Left hindlimb (tissue), 1 donor: ENCODE data around the gene GHDC.
A peak's percentile ranks its signal among the peaks of the same experiment; 100 is the strongest.
"Not testable (repeated sequence)": the region's sequence is repeated elsewhere in the genome, so short reads cannot be mapped to it uniquely, and the experiment has no call there.

Experiments used
- DNase-seq: peaks from one replicate; pipeline ENCODE4 v3.0.0-alpha.2; 2018

The GHDC gene

DNA sequence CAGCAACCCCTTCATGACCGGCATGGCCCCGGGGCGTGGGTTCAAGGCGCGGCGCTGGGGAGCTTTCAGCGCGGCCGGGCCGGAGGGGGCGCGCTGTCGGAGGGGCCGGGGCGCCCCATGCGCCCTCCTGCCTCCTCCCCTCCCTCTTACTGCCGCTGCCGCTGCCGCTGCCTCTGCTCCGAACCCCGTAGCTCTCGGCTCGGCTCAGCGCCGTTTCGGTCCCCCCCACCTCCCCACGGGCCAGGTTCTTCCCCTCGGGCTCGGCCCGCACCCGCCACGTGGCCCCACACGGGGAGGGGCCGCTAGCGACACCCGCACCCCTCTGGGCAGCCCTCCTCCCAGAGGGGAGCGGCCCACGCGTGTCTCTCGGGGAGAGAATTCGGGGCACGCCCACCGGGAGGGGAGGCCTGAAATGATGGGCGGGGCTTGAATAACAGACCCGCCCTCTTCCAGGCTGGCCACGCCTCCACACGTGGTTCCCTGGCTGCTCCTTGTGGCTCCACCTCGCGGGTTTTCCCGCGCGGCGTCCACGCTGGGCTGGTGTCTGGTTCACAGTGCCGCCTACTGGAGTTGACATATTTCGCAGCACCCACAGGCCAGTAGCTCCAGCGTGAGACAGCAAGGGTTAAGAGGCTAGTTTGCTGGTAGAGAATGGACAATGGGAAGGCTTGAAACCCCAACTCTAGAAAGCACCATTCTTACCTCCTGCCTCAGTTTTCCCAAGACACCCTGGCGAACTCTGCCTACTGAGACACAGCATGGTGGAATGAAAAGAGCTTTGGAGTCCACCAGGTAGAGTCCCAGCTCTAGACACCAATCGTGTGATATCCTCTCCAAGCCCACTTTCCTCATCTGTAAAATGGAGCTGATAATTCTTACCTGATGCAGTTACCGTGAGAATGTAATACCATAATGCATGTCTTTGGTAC lies 13.1 kb downstream of the GHDC start, which contains the start of gene KCNH4:
TSS of gene KCNH4 (minus strand) at position 221 of the 929 bp plus-strand sequence. CDS start at position 24, 197 bp downstream.
- DNase-seq = peak; percentile 64

DNA sequence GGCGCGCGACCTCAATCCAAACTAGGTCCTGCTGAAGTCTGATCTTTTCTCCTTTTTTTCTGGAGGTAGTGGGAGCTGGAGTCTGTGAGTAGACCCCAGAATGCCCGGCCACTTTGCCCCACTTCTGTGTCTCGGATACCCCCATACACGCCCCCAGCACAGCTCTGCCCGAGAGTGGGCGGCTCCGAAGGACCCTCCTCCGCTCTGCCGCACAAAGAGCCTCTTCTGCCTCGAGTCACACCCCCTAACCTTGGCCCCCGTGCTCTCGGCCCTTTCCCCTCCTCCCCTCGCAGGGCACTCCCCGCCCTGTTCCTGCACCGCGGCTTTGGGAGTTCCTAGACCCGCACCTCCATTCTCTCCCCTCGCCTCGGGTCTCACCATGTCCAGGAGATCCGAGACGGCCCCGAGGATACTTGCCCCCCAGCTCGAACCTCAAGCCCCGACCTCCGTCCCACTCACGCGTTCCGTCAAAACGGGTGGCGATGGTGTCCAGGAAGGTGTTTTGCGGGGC lies 13.8 kb downstream of the GHDC start:
- no peak for DNase-seq

DNA sequence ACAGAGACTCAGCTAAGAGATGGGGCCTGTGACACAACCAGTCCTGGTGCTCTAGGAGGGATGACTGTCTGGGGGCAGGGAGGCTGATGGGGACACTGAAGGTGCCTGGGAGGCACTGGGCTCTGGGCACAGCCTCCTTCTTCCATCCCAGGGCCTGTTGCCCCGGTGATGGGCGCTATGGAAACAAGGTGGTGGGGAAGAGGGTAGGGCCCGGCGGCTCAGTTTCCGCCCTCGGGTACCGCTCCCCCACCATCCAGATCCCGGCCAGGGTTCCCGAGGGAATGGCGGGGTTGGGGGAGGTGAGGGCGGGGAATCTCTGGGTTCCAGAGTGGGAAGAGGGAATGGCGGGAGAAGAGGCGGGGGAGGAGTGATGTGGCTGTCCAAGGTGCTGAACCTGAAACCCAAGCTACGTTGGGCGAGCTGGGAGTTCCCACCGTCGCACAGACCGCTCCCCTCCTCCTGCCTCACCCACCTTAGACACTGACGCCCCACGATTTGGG lies 14.3 kb downstream of the GHDC start:
- peak; percentile 53 for DNase-seq

DNA sequence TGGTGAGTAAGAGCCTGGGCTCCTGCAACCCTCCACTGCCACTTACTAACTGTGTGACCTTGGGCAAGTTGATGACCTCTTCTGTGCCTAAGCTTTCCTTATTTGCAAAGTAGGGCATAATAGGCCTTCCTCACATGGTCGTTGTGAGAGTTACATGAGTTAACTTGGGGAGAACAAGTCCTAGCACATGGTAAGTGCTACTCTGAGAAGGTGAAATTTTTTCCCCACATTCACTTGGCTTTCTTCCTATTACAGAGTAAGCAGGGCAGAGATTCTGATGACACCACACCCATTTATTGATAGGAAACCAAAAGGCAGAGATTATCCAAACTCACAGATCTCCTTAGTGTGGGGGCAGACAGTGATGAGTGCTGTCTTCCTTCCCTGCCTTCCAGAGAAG lies 15.0 kb downstream of the GHDC start:
- DNase-seq = no peak

DNA sequence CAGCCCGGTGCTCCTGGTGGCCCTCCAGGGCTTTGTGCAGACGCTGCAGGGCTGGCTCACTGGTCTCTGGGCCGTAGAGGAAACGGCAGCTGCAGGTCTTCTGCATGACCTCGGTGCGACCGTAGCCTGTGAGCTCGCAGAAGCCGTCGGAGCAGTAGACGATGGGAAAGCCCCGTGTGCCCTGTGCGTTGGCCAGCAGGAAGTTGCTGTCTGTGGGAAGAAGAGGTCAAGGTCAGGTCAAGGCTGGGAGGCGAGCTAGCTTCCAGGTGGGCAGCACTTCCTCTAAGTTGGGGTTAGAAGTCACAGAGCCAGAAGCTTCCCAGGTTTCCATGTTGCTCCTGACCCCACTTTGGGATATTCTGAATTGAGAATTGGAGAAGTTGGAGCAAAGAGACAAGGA lies 15.5 kb downstream of the GHDC start:
- no peak for DNase-seq

DNA sequence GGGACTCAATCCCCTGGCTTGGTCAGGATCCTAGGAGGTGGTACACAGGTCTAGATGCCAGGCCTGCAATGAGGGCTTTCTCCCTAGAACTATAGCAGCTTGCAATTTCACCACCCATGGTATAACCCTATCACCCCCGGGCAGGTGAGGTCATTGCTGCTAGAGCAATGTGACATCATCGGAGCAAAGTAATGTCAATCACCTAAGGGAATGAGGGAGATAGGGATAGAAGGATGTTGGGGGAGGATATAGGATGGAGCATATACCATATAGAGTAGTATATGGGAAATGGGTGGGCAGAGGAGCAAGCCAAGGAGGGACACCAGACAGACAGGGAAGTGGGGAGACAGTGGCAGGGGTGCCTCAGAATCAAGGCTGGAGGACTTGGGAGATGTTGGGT lies 16.6 kb downstream of the GHDC start:
- DNase-seq = no peak

DNA sequence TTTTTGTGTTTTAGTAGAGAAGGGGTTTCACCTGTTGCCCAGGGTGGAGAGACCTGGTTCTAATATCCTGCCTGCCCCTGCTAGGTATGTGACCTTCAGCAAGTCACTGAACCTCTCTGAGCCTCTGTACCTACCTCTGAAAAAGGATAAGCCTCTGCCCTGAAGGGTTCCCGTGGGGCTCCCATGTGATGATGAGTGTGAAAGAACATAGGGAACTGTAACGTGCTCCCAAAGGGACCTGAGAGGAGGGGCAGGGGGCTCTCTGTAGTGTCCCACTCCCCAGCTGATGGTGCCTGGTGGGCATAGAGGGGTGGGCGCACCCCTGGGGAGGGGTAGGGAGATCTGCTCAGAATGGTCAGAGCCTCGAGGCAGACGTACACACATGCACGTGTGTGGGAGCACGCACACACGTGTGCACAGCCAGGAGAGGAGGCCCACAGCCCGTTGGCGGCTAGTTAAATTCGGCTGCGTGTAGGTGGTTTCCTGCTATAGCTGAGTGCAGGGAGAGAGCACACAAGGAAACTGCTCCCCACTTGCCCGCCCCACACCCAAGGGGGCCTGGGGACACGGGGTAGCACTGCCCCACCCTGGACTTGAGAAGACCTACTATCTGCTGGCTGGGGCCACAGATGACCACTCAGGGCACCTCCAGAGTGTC lies 20.0 kb downstream of the GHDC start:
- no peak for DNase-seq

DNA sequence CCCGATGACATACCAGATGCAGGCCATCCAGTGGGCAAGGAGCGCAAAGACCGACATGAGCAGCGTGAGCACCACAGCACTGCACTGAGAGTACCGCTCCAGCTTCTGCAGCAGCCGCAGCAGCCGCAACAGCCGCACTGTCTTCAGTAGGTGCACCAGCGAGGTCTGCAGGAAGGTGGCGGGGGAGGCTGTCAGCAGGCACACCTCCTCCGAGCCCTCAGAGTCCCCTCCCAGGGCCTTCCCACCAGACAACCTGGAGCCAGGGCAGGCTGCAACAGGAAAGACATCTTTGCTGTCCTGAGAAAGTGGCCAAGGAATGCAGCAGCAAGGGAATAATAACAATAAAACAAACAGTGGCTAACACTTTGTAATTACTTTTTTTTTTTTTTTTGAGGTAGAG lies 22.5 kb downstream of the GHDC start:
- no peak for DNase-seq

DNA sequence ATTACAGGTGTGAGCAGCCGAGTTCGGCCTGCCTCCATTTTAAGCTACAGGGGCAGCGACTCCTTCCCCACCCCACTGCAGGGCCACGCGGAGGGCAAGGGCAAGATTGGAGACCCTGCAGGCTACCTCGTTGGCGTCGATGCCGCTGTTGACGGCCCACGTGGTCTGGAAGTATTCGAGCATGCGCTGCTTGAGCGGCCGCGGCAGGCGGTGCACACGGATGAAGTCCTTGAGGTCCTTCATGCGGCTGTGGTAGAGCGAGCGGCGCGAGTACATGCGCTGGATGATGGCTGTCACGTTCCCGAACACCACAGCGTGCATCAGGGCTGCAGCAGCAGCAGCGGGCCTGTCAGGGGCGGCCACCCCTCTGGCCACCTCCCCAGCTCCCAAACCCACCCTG lies 24.9 kb downstream of the GHDC start:
- no peak for DNase-seq

DNA sequence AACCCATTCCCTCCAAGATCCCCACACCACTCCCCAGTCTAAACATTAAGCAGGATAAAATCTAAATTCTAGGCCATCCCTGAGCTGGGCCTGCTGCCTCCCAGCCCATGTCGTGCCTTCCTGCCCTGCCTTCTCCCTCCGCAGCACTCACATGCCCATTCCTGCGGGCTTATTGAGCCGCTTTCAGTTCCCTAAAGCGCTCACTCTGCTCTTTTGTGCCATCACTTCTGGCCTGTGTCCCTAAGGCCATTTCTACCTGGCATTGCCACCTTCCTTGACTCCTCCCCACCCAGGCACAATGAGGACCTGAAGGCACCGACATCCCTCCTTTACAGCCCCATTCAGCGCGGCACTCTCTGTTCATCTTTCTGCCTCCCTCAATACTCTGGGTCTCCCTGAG lies 26.5 kb downstream of the GHDC start:
- no peak for DNase-seq

DNA sequence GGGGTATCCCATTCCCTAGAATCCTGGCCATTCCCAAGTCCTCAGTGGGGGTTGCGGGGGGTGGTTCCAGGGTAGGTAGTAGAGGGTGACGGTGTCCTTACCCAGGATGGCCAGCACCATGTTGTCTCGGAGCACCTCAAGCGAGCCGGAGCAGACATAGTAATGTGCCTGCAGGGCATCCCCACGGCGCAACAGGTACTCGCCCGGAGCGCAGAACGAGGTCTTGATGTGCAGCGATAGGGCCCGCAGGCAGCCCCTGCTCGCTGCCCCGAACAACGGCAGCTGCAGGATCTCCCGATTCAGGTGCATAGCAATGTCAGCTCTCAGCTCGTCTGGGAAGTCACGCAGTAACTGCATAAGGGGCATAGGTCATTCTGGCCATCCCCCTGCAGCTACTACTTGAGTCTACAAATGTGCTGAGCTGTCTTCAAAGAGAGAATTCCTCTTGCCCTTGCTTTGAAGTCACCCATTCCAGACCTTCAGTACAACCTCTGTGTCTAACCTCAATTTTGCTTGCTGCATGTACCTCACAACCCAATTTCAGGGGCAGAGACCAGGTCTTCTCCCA lies 28.0 kb downstream of the GHDC start:
- DNase-seq = no peak

DNA sequence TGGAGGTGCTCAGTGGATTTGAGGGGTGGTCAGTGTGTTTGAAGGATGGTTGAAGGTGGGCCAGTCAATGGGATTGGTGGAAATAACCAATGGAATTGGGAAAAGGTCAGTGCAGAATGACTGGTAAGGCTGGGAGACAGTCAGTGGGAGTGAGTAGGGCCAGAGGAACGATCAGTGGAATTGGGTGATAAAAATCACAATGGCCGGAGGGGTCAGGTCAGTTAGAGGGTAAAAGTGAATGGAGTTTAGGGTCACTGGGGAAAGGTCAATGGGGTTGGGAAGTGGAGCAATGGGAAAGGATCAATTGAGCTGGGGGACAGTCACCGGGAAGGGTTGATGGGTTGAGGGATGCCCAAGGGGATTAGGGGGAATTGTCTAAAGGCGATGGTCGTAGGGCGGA lies 28.5 kb downstream of the GHDC start:
- DNase-seq = no peak

DNA sequence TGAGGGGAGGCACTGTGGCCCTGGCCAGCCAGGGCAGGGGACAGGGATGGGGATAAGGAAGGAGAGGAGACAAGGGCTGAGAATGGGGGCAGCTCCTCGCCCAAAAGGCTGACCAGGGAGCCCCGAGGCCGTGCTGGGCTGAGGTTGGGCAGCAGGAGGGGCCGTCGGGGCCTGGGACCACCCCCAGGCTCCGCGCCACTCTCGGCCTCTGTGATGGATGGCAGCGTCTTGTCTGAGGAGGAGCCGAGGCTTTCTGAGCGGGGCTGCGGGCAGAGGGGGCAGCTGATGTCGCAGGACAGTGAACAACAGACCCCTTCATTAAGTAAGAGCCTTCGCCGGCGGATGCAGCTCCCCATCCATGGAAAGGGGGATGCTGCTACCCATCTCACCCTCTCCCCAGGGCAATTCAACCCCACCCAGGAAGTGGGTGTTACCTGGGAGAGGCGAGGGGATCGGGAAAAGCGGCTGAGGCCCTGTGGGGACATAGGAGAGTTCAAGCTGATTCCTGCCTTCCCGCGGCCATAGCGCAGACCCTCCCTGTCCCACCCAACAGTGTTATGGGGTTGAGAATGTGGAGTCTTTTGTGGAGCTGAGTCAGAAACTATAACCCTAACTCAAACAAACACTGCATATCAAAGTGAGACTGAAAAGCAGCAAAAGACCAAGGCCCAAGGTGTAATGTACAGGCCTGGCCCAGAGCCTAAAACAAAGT lies 30.4 kb downstream of the GHDC start:
- DNase-seq = no peak

DNA sequence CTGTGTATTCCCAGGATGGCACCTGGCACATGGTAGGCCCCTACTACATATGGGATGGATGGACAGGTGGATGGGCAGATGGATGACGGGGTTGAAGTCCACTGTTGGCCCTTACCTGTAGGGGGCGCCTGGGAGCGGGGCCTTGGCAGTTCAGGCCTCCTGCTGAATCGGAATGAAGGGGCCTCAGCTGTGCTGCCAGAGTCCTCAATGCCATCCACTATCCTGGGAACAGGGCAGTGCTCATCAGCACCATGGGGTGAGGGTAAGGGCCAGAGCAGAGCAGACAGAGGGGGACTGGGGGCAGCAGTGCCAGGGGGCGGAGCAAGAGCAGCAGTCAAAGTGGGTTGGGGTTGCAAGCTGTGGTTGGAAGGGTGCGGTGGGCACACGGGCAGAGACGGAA lies 31.2 kb downstream of the GHDC start:
- DNase-seq = no peak

DNA sequence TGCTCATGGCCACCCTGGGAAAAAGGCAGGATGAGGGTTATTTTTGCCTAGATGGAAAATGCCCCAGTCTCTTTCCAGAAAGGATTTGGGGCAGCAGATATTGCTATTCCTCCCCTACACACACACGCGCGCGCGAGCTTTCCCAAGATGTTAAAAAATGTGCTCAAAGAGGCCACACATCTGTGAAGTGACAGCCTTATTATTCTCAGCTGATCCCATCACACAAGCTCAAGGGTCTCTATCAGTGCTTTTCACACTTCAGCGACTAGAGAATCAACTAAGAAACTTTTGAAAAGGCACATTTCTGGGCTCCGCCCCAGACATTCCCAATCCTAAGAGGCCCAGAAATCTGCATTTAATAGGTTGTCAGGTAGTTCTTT lies 33.8 kb downstream of the GHDC start:
- DNase-seq = no peak

DNA sequence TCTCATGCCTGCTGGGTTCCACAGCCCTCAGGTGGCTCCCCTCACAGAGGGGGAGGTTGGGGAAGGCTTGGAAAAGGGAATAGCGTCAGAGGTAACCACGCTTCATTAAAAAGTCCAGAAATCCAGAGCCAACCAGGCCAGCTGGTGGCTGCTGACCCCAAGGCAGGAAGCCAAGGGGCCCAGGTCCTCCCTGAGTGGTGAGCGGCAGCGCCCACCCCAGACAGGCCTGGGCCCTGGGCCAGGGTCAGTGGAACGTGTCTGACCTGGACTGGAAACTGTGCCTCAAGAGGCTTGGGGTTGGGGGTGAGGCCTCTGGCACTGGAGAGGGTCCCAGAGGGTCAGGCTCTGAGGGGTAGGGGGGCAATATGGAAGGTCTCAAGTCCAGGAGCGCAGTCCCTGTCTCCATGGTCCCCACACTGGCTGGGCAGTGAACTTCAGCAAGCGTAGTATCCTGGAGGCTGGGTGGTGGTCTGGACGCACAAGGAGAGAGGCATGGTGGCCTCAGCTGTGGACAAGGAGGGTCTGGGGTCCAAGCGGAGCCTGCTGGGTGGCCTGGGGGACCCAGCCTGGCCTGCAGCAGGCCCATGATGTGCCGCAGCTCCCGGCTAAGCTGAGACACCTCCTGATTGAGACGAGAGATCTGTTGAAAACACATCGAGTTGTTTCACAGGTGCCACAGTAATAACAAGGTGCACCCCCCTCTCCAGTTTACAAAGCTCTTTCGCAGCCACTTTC lies 34.3 kb downstream of the GHDC start:
- no peak for DNase-seq

DNA sequence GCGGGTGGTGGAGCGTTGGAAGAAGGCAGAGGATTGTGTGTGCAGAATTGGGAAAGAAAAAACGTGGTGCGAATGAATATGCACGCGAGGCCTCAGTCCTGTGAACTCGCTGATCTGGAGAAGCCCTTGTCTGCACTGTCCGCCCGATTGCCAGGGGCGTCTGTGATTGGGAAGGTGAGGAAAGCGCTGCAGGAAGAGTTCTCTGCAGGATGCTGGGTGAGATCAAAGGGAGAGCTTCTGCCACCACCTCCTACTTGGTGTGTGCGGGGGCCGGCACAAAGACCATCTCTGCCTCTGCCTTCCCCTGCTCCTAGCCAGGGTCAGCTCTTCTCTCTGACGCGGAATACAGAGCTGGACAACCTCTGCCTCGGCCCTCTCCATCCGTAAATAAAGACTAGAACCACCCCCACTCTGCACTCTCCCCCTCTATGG lies 38.7 kb downstream of the GHDC start:
- DNase-seq = no peak

DNA sequence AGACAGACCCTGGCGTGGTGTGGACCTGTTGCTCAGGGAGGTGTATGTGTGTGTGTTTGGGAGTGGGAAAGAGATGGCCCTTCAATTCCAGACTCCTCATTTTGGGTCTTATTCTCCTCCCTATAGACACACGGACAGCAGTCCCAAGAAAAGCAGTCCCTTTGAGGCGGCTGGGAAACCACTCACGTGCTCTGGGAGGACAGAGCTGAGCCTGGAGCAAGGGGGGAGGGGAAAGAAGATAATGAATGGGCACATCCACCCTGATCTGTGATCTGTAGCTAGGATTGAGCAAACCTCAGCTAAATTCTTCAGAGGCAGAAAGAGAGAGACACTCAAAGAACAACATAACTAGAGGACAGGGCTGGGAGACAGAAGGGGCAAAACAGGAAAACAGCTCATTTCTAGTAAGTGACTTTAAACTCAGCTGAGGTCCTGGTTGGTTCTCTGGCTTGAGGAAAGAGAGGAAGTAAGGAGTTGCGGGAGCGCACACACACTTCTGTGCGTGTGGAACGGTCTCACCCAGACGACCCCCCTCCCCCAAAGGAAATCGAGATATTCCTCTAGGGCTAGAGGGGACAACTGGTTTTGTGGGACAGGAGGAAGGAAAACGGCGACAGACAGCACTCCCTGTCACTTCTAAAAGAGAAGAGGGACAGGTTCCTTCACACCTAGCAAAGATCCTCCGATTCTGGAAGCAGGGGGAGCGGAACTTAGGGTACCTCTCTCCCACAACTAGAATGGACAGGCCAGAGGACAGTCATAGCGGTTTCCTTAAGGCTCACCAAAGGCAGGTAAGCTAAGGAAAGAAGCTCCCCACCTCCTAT lies 40.2 kb downstream of the GHDC start:
- no peak for DNase-seq

DNA sequence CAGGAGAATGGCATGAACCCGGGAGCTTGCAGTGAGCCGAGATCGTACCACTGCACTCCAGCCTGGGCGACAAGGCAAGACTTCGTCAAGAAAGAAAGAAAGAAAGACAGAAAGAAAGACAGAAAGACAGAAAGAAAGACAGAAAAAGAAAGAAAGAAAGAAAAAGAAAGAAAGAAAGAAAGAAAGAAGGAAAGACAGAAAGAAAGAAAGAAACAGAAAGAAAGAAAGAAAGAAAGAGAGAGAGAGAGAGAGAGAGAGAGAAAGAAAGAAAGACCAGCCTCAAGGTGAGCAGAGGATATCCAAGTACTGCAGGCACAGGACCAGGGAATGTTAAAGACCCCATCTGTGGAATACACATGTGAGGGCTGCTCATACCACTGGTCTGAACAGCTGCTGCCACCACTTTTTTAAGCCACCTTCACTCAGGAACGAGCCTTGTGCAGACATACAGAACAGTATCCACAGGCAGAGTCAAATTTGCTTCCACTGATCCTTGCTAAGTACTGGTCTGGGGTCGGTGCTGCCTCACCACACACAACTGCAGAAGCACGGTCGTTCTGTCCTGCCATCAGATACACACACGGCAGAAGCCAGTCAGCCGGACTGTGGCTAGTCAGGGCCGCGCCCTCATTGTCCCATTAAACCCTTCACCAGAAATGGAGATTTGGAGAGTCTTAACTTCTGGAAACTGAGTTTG lies 47.2 kb downstream of the GHDC start:
- DNase-seq = no peak

DNA sequence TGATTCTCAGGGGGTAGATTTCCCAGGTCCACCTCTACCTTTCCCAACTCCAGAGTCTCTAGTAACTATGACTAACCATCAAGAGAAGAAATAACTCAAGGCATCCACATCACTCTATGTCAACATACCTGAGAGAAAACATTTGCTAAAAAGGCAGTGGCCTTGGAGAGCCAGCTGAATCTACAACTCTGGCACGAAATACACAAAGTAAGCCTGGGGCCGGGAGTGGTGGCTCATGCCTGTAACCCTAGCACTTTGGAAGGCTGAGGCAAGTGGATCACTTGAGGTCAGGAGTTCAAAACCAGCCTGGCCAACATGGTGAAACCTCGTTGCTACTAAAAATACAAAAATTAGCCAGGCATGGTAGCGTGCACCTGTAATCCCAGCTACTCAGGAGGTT lies 51.2 kb downstream of the GHDC start:
- DNase-seq = not testable (repeated sequence)
